Hindlimb muscle (tissue), 1 donor: ENCODE data around the gene CHAT. TPM values are rescaled to one million over a fixed set of nuclear protein-coding genes. Genes with fewer than 3 reads are reported as not detected.

Experiments used
- DNase-seq: peaks from one replicate; pipeline ENCODE4 v3.0.0-alpha.2; 2013
- polyA plus RNA-seq: library from polyadenylated mRNA; unstranded; fragments of 120-200 nt; gene quantifications from one replicate; pipeline ENCODE4 v1.2.1, GENCODE V29; 2013; ENCODE audit not compliant: insufficient read length

The CHAT gene
- polyA plus RNA-seq, 1 donor, result not detected

DNA sequence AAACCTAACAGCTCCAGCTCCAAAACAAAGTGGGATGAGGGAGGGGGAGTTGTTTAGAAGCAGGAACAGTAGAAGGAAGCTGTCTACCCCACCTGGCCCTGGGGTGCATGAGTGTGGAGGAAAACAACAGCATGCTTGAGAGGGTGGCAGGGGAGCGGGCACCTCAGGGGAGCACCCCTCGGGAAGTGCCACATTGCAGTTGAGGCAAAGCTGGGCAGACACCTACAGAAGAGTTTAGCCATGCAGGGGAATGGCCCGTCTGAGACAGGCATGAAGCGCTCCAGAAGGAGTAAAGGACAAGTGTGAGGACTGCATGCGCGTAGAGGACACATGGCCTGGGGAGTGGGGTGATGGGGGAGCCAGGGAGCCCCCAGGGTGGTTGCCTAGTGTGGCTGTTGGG, 18.1 kb downstream of the CHAT start:
- no peak for DNase-seq

DNA sequence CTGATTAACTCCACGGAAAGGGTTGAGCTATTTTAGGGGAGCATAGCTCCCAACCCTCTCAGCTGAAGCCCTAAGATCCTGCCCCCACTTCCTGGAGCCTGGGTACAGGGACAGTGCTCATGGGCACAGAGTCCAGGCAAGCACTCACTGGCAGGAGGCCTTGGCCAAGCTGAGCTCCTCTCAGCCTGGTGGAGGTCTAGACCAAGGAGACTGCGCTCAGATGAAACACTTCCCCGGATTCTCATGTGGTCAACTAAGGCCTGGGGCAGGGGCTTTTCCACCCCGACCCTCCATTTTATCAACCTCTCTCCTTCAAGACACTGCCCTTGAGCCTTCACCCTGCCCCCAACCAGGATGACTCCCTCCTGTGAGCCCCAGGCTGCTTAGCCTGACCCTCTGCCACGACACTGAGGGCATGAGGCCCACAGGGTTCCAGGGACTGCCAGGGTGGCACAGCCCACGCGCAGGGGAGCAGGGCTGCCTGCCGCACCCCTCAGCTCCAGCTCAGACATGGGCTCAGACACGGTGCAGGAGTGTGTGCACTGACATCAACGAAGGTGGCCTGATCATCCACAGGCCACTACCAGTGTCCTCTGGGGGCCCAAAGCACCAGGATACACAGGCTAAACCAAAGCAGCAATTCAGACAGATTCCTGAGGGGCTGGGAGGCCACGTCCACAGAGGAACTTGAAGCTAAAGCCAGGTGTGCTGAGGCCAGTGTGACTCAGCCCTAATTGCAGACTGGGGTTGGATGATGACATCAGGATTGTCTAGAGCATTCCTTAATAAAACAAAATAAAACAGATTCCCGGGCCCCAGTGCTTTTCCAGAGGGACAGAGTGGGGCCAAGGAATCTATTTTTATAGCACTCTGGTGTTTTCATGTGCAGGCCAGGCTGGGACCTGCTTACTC, 18.8 kb downstream of the CHAT start:
- no peak for DNase-seq

DNA sequence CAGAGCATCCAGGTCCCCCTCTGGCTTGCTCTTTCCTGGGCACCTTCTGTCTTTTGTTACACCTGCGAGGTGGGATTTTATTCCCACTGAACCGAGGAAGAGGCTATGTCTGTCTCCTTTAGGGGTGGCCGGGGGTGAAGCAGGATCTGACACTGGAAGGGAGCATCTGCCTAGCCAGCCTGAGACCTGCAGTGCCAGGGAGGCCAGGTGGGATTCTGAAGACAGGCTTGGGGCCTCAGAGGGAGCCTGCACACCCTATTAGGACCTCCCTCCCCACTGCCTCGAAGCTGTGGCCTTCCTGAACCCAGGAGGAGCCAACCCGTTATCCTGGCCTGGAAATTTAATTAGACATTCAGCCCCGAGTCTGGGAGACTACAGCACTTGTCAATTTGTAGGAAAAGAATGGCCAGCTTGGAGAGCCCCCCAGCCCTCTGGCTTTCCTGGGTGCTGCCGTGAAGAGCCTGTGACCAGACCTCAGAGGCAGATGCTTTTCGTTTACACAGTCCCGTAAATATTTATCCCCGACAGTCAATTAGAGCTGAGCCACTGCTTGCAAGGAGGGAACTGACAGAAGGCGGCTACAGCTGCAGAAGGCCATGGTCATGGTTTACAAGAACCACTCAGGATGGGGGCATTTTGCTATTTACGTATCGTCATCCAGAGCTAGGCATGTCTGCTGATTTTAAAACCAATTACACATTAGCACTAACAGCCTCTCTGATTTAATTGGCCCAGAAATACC, 19.7 kb downstream of the CHAT start:
- no peak for DNase-seq

DNA sequence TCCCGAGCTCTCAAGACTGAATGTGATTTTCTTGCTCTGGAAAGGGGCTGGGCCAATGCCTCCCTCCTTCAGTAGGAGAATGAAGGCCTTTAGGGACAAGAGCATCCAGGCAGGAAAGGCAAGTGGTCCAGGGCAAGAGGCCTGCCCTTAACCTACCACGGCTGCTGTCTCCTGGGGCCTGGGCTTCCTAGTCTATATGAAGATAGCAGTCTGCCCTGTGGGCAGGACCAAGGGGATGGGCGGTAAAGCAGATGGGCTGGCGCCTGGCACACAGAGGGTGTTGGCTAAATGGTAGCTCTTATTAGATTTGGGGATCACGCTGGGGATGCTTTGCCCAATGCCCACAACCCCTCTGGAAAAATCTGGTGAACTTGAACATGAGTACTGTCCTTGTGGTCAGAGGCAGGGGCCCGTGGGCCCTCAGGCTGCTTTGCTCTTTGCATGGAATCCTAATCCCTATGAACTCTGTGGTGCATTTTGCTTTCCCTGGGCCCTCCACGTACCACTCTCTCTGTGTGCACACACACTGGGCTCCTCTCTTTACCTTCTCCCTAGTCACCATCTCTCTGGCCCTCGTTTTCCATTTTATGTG, 20.3 kb downstream of the CHAT start:
- no peak for DNase-seq

DNA sequence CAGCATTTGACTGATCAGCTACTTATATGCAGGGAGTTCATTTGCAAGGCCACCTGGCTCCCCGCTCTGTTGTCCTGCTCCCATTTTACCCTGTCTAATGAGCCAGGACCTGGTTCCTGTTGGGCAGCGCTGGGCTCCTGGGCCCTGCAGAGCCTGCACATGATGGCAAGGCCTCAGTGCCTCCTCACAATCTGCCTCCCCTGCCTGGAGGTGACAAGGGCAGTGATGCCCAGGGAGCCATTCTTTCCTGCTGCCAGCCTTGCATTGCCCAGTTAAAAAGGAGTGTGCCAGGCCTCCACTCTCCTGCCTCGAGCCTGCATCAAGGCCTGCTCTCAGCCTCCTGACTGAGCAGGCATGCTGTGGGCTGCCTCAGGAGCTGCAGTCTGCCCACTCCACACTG, 28.5 kb downstream of the CHAT start:
- no peak for DNase-seq

DNA sequence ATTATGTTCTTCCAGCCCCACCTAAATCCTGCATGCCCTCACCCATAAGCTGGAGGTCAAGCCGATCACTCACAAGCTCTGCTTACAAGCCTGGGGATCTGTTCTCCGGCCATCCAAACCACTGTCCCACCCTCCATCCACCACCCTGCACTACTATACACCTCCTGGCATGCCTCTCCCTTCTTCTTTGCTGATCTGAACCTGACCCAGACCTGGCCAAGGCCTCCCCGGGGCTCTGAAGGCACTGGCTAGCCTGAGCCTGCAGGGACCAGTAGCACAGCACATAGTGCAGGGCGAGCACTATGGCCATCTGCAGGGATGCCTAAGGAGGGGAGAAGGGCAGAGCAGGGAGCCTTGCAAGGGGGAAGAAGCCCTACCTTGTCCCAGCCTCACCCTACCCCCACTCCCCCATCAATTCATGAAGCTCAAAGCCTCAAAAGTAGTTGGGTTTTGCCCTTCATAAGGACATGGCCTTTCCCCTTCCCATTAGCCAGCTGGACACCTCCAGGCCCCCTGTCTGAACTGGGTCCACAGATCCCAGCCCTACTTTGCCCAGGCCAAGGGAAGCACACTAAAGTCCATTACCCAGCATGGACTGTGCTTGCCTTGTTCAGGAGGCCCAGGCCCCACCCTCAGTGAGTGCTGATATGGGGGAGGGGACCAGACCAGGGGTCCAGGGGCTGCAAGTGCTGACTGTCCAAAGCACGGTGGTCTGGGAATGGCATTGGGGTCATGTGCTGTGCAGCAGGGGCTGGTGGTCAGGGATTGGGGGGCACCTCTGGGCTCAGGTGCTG, 29.6 kb downstream of the CHAT start:
- no peak for DNase-seq

DNA sequence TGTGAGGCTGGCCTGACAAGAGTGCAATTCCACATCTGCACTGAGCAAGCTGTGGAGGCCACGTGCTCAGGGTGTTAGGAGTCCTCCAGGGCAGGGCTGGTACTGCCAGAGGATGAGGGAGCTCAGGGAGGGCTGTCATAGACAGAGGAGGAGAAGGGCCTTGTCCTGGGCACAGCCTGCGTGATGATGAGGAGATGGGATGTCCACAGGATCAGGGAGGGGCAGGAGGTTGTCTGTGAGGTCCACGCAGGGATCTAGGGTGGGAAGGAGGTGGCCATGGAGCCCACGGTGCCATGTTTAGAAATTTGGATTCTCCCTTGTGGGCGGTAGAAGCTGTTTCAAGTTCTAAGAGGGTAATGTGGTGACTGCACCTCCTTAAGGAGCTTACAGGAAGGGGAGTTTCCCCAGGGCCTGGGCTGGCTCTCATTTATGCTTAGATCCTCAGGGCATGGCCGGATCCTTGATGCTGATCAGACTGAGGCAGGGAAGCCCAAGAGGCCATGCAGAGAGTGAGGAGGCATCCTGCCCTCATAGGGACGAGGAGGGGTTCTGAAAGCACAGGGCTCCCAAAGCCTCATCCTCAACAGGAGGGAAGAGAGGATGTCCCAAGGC, 30.3 kb downstream of the CHAT start:
- DNase-seq, result no peak

DNA sequence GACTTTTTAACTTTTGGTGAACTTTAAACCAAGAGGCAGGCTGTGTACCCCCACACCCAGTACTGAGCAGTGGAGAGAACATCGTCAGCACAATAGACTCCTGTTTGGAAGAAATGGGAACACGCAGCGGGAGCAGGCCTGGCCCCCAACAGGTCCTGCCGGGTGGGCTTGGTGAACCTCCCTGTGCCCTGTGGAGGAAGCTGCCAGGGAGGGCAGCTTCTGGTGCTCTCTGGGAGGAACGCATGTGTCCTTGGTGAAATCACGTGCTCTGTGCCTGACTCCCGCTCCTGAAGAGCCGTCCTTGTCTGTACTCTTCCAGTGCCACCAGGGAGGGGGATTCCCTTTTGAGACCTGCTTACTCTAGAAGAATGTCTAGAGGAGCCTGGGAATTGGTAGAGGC, 31.6 kb downstream of the CHAT start:
- DNase-seq, result no peak

DNA sequence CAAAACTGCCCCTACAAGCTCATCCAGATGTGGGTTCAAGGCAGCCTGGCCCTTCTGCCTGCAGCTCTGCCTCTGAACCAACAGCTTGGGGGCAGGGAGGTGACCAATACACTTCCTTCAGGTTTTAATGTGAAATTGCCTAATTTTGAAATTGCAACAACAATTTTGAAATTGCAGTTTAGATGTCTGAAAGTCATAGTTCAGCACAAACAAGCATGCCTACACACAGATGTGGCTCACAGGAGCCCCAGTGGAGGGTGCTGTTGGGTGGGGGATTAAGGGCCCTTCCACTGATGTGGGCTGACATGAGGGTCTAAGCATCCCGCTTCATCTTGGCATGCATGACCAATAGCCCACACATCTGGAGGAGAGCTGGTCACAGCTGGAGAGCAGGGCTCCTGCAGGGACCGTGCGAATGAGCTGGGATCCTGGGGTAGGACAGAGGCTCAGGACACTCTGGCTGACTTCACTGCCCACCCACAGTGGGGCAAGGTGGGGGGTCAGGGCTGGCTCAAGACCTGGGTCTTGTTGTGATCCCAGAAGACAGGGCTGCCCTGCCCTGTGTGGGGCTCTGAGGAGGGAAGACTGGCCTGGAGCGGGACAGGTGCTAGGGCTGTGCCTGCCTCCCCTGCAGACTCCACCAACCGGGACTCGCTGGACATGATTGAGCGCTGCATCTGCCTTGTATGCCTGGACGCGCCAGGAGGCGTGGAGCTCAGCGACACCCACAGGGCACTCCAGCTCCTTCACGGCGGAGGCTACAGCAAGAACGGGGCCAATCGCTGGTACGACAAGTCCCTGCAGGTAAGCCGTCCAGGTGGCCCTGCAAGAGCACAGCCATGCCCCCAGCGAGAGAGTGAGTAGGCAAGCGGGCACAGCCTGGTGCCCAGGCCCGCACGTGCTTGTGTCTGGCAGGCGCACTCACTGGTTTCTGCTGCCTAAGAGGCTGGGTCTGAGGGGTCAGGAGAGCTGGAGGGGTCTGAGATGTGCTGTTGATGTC, 32.3 kb downstream of the CHAT start:
- DNase-seq, result no peak

DNA sequence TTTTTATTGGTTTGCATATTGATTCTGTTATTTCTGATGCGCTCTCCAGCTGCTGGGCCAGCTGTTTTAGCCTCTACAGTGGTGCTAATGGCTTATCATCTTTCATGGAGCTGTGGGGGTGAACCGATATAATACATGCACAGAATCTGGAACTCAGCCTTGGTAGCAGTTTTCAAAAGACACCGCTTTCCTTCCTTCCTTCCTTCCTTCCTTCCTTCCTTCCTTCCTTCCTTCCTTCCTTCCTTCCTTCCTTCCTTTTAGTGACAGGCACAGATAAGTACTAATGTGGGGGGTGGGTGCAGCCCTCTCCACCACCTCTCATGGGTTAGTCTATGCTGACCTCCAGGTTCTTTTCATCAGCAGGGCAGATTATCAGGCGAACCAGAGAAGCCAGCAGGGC, 33.7 kb downstream of the CHAT start:
- DNase-seq, result no peak

DNA sequence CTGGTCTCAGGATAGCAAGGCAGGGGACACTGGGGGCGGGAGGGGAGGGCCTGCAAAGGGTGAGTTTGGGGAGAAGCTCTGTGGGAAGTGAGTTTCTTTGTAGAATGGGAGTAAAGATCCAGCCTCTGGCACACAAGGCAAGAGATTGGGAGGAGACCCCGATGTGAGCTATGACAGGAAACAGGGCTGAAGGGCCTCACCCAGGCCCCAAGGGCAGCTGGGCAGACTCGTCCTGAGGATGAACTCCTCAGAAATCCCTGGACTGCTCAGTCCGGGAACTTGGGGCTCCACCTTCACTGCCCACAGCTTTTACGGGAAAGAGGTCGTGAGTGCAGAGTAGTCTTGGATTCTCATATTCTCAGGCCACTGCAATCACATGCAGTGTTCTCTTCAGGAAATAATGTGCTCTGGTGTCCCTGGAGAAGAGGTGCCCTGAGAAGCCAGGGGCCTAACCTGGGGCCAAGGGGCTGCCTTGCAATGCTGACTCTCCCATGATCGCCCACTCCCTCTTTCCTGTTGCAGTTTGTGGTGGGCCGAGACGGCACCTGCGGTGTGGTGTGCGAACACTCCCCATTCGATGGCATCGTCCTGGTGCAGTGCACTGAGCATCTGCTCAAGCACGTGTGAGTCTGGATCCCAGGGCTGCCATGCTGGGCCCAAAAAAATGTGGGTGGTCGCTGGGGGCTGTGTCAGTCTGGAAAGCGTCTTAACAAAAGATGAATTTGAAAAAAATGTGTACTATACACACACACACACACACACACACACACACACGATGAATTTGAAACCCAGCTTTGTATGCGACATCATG, 34.4 kb downstream of the CHAT start:
- no peak for DNase-seq

DNA sequence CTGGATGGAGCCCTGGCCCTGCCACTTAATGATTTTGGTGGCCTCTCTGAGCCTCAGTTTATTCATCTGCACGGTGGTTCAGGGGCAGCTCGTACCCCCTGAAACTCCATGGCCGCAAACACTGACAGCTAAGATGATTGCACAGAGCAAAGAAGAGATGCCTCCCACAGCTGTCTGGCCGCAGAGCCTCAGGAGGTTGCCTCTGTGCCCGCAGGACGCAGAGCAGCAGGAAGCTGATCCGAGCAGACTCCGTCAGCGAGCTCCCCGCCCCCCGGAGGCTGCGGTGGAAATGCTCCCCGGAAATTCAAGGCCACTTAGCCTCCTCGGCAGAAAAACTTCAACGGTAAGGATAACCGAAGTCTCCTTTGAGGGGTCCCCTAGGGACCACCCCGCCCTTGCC, 35.5 kb downstream of the CHAT start:
- no peak for DNase-seq

DNA sequence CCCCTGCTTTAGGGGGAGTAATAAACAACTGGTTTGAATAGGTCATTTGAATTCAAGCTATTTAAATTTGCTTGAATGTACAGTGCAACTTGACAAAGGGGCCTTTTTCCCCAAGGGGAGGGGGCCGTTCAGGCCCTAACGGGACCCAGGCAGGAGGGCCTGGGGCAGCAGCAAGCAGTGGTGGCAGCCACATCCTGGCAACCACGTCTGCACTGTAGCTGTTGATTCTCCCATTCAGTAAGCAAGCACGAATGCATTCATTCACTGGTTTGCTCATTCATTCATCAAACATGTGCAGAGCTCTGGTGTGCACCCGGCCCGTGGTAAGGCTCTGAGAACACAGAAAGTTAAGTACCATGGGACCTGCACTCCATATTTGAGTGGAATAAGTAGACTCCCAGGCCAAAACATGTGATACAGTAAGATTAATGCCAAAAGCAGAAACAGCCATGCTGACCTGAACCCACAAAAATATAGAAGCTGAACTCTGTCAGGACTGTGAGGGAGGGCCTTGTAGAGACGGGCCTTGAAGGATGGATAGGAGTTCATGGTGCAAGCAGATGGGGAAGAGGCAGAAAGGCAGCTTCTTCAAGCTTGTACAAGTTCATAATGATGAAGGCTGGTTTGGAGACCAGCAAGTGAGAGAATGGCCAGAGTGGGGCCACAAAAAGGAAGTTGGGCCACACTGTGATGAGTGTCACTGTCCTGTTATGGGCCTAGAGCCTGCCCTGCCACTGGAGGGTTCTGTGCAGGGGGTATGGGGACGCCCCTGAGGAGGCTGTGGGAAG, 36.3 kb downstream of the CHAT start:
- DNase-seq, result no peak

DNA sequence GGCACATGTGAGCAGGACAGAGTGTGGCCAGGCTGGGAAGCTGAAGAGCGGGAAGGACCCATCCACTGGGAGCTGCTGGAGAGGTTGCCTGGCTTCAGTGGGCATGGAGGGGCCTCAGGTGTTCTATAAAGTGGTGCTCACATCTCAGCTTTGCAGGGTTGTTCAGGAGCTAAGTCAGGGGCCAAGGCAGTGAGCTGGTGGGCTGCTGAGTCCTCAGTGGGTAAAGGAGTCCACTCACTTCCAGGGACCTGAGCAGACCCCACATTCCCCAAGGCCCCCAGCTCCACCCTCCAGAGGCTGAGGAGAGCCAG, 36.8 kb downstream of the CHAT start:
- no peak for DNase-seq

DNA sequence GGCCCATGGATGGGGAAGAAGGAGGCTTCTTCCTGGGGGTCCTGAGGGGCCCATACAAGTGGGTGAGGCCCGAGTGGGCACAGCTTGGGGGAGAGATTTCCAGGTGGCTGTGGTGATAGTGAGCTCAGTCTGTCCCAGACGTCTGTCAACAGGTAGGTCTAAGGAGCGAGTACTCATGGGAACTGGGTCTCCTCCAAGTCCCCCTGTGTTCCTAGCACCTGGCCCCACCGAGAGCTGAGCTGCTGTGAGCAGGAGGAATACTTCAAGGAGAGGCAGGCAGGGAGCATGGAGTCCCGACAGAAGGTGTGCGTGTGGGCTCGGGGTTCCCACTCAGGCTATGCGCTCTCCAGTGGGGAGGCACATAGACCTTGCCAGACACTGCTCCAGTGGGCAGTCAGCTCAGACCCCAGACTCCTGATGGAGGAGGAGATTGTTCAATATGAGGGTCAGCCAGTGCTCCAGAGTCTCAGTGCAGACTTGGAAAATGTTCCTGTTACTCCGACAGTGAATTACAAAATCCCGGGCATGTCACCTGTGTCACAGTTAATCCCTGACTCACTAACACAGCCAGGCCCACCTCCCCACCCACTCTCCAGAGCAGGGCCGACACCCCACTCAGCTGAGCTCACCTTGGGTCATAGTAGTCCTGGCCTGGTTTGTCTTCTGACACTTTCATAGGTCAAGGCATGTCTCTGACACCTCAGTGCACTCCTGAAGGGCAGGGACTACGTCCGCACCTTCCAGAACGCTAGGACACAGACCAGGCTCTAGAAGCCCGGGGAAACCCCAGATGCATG, 37.4 kb downstream of the CHAT start:
- no peak for DNase-seq

DNA sequence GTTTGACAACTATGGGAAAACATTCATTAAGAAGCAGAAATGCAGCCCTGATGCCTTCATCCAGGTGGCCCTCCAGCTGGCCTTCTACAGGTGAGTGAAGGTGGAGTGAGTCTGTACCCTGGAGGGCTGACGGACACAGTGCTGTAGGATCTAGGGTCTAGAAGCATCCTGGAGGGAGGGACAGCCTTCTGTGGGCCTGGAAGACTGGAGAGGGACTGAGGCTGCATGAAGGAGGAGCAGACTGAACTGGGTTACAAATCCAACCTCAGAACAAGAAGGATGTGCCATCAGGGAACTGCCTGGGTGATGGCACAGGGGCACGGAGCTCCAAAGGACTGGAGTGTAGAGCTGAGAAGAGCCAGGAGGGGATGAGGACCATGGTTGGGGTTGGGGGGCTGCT, 38.1 kb downstream of the CHAT start:
- no peak for DNase-seq

DNA sequence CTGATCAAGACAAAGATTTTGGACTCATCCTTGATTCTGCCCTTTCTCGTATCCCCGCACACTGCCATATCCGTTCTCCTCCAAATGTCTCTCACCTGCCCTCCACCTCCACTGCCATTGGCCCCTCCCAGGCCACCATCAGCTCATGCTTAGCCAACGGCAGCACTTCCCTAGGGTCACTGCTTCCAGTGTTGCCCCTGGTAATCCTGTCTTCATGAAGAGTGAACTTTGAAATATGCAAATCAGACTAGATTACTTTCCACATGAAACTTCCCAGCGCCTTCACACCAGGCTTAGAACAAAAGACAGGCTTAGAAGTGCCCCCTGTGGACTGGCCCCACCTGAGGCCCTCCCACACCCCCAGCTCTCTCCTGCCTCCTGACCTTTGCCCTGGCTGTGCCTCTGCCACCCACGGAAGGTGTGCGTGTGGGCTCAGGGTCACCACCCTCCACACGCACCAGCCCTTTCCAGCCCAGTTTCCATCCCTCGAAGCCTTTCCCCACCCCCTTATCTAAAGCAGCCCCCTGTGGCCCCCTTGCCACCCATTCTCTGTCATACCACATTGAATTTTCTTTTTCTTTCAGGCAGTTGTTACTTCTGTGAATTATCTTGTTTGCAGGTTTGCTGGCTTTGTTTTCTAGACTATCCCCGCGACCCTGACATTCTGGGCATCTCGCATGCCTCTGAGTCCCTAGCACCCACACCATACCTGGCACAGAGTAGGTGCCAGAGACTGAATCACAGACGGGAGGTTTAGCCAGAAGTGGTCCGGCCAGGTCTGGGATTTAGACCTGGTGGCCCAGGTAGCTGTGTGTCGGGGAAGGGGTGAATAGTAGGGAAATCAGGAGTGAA, 38.8 kb downstream of the CHAT start:
- no peak for DNase-seq
